ENCODE results near the gene ATP2A3.

GRCh38 chr17:3919123-3919624, 45.1 kb downstream of the ATP2A3 start:
- TF ChIP-seq CTCF (IDR thresholded peaks at IDR 0.05): no peak
- no peak for TF ChIP-seq POLR2A (IDR thresholded peaks at IDR 0.05)
